ENCODE data around the gene TENM3.

TENM3 gene

GRCh38 chr4:182764642-182765041 is 521.4 kb downstream of the TENM3 start:
- Histone ChIP-seq H3K36me3 (no peaks in the 10 kb centered on the region), H3K4me1 (no peaks in the 10 kb centered on the region), H3K4me3 (ENCODE audit: low read depth, low read length) (no peak overlapping the region), H3K9me3 (no peaks in the 10 kb centered on the region), H3K27me3 (no peaks in the 10 kb centered on the region)
- TF ChIP-seq, protein P1, sequence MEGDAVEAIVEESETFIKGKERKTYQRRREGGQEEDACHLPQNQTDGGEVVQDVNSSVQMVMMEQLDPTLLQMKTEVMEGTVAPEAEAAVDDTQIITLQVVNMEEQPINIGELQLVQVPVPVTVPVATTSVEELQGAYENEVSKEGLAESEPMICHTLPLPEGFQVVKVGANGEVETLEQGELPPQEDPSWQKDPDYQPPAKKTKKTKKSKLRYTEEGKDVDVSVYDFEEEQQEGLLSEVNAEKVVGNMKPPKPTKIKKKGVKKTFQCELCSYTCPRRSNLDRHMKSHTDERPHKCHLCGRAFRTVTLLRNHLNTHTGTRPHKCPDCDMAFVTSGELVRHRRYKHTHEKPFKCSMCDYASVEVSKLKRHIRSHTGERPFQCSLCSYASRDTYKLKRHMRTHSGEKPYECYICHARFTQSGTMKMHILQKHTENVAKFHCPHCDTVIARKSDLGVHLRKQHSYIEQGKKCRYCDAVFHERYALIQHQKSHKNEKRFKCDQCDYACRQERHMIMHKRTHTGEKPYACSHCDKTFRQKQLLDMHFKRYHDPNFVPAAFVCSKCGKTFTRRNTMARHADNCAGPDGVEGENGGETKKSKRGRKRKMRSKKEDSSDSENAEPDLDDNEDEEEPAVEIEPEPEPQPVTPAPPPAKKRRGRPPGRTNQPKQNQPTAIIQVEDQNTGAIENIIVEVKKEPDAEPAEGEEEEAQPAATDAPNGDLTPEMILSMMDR (IDR thresholded peaks at IDR 0.05; ENCODE audit: low read depth, low read length) = no peak
- DNase-seq = no peak

- H3K4me1 ChIP-seq = no peaks in the 10 kb centered on the region
- no peaks in the 10 kb centered on the region for H3K9me3 ChIP-seq
- H3K4me3 ChIP-seq (ENCODE audit: low read depth, low read length) = no peak overlapping the region
- DNase-seq = no peak
- TF ChIP-seq, protein P1 (IDR thresholded peaks at IDR 0.05; ENCODE audit: low read depth, low read length) = no peak
- H3K27me3 ChIP-seq = no peaks in the 10 kb centered on the region
- H3K36me3 ChIP-seq = no peaks in the 10 kb centered on the region
These were observed 523.0 kb downstream of the TENM3 start for GRCh38 chr4:182765987-182766856.

DNA sequence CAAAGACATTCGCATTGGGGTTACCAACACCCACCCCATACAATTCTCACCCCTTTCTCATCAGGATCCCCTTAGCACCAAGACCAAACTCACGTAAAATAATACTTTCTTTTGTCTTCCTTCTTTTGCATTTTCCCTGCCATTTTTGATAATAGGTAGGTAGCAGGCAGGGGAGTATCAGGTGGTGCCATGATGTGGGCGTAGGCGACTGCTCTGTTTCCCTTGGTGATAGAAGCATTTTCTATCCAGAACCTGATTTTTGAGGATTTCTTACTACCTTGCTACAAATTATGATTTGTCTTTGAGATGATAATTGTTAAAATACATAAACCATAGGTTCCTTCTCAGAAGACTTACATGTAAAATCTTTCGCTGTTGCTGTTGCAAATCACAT is 523.7 kb downstream of the TENM3 start:
- no peak for DNase-seq
- no peaks in the 10 kb centered on the region for H3K36me3 ChIP-seq
- H3K27me3 ChIP-seq = no peaks in the 10 kb centered on the region
- H3K9me3 ChIP-seq = no peaks in the 10 kb centered on the region
- H3K4me3 ChIP-seq (ENCODE audit: low read depth, low read length) = no peak overlapping the region
- TF ChIP-seq, protein P1 (IDR thresholded peaks at IDR 0.05; ENCODE audit: low read depth, low read length) = no peak
- no peaks in the 10 kb centered on the region for H3K4me1 ChIP-seq

DNA sequence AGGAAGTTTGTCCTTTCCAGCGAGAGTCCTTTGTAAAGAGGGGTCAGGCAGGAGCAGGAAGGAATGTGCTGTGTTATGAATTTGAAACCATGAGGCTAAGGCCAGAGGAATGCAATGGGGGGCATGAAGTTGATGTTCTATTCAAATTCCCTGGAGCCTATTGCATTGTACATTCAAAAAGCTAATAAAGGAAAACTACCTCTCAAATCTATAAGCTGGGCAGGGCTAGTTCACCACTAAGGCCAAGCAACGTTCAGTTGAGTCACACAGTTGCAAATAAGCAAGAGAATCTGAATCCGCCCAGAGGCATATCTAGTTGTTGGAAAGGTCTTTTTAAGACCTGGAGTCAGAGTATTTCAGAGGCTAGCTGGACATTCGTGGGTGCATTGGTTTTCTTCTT is 525.6 kb downstream of the TENM3 start:
- DNase-seq = no peak
- H3K4me3 ChIP-seq (ENCODE audit: low read depth, low read length) = no peak overlapping the region
- TF ChIP-seq, protein P1 (IDR thresholded peaks at IDR 0.05; ENCODE audit: low read depth, low read length) = no peak
- H3K4me1 ChIP-seq = no peaks in the 10 kb centered on the region
- H3K36me3 ChIP-seq = peaks cover 4% of the 10 kb centered on the region; the same call in 1 of the 2 replicates
- H3K27me3 ChIP-seq = no peaks in the 10 kb centered on the region
- H3K9me3 ChIP-seq = no peaks in the 10 kb centered on the region

- H3K9me3 ChIP-seq = no peaks in the 10 kb centered on the region
- H3K4me3 ChIP-seq (ENCODE audit: low read depth, low read length) = no peak overlapping the region
- no peaks in the 10 kb centered on the region for H3K27me3 ChIP-seq
- DNase-seq = no peak
- H3K4me1 ChIP-seq = no peaks in the 10 kb centered on the region
- TF ChIP-seq, protein P1 (IDR thresholded peaks at IDR 0.05; ENCODE audit: low read depth, low read length) = no peak
- peaks cover 10% of the 10 kb centered on the region for H3K36me3 ChIP-seq
These were observed 527.2 kb downstream of the TENM3 start for GRCh38 chr4:182770259-182770995.

All from BE2C (cell line).